ENCODE data around the gene SHISA7.
"Not testable (repeated sequence)": the region's sequence is repeated elsewhere in the genome, so short reads cannot be mapped to it uniquely, and the experiment has no call there.

The SHISA7 gene

DNA sequence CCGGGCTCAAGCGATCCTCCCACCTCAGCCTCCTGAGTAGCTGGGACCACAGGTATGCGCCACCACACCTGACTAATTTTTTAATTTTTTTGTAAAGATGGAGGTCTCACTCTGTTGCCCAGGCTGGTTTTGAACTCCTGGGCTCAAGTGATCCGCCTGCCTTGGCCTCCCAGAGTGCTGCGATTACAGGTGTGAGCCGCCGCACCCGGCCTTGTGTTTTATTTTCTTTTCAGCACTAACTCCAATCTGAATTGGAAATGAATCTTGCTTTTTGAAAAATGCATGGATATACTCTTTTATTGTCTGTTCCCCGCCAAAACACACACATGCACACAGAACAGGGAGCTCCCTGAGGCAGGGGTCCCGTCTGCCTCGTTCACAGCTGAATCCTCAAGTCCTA, 19.6 kb upstream of the SHISA7 start:
- DNase-seq: no peak

DNA sequence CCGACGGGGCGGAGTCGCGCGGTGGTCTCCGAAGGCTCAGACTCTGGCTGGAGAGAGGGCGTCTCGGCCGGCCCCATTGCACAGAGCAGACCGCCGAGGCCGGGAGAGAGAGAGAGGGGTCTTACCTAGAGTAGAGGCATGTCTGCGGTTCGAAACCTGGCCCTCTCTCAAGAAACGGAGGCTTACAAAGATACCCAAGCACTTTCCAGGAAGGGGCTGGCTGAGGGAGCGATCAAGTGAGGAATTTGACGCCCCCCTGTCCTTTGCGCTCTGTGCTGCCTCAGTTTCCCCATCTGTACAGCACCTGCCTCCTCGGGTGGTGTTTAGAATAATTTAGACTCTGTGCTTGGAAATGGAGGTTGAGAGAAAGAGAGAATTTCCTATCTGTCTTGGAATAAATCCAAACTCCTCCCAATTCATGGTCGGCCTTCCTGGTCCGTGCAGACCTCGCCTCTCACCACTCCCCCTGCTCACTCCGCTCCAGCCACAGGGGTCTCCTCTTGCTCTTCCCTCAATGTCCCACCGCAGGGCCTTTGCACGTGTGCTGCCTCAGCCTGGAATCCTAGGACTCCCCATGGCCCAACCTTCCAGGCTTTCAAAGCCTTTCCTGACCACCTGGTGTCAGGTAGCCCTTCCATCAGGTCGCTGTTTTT, 19.0 kb upstream of the SHISA7 start:
- no peak for DNase-seq

DNA sequence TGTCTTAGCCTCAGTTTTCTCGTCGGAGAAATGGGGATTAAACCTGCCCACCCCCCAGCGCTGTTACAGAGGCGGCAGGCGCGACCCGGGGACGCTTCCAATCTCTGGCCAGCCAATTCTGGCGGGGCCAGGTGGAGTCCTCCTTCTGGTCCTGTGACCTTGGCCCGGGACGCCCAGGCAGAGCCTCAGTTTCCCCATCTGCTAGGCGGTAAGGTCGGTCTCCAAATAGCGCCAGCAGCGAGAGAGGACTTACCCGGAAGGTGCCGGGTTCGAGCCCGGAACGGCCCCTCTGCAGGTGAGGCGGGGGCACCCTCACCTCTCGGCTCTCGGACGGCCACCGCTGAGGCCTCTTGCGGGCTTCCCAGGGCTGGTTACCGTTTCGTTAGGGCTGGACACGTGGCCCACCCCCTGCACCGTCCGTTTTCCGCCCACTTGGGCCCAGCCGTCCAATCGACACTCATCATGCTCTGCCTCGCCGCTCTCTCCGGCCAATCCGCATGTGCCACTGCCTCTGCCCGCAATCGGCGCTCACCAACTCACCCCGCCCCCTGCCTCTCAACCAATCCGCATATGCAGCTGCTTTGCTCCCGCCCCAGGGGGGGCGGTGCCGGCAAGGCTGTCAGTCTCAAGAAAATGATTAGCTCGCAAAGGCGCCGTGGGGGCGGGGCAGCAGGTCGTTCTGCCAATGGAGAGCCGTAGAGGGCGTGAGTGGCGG, 18.3 kb upstream of the SHISA7 start, which contains the start of gene ISOC2:
TSS of gene ISOC2 (minus strand) at position 384 of the 715 bp plus-strand sequence. CDS start 5,156 bp downstream, outside the sequence.
- peak; percentile 100 for DNase-seq

DNA sequence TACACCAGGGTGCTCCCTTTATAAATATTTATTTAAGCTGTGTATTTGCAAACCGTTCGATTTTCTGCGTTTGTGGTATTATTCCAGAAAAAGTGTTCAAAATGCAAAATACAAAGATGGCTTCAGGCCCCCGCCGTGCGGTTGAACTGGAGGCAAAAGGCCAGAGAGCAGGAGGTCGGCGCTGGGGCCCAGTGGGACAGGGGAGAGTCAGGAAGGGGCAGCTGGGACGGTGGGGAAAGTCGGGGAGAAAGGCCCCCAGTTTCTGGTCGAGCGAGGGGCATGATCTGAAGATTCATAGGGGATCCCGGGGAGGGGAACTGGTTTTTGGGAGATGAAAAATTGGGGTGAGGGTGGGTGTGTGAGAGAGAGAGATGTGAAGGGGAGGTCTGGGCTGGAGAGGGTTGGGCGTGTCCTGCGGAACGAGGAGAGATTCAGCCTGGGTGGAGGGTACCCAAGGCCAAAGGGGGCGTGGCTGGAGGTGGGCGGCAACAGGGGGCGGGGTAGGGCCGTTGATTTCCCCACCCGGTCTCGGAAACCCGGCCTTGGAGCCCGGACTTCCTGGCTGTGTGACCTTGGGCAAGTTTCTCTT, 17.7 kb upstream of the SHISA7 start:
- DNase-seq: no peak

DNA sequence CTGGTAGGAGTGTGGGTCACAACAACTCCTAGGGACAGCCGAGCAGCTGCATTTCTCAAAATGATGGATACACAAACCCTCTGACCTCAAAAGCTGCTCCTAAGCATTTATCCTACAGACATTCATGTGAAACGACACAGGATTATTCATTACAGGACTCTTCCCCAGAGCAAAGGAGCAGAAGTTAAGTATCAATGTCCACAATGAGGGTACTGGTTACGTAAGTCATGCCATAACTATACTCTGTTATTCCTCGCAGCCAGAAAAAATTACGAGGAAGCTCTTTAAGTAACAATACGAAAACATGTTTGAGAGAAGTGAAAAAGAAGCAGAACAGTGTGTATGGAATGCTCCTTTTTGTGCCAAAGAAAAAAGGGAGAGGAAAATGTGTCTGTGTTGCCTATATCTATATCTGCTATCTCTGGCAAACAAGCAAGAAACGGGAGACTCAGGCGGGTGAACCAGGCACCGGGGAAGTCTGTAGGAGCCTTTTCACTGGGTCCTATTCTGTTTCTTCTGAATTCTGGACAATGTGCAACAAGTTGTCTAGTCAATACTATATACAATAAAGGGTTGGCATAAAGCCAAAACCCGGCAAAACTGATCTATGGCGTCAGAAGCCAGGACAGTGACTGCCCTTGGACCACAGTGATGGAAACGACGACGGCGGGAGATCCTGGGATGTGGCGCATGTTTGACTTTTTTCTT, 17.0 kb upstream of the SHISA7 start:
- DNase-seq: no peak

DNA sequence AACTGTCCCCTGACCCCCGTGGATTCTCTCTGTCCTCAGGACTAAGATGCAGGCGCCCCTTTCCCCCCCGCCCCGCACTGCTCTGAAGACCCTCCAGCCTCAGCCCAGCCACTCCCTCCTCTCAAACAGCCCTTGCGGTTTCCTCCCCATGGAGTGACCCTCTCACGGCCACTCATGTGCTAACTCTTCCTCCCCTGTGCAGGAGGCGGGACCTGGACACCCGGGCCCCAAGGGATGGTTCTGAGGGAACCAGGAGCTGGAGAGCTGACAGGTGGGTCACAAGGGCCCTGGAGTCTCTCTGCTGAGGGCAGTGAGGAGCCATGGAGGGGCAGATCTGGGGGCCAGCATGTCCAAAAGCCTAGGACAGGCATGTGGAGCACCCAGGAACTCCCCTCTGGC, 16.4 kb upstream of the SHISA7 start:
- DNase-seq: no peak

DNA sequence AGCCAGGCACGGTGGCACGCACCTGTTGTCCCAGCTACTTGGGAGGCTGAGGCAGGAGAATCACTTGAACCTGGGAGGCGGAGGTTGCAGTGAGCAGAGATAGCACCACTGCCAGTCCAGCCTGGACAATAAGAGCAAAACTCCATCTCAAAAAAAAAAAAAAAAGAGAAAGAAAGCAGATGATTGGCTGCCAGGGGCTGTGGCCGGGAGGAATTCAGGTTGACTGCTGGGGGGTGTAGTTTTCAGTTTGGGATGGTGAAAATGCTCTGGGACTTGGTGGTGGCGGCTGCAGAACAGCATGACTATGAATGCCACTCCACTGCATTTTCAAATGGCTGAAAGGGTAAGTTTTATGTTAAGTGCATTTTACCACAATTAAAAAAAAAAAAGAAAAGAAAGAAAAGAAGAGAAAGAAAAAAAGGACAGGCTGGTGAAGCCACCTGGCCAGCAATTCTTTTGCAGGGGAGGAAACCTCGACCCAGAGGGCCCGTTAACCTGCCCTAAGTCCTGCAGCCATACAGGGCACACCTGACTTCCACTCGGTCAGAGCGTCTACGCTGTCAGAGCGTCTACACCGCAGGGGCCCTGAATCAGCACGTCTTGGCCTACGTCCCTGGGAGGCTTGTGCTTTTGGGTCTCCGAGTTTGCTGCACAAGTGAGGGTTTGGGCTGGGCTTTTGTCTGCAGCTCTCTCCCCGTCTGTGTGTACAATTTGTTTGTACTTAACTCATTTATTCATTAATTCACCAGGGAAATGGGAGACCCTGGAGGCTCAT, 14.8 kb upstream of the SHISA7 start:
- no peak for DNase-seq

DNA sequence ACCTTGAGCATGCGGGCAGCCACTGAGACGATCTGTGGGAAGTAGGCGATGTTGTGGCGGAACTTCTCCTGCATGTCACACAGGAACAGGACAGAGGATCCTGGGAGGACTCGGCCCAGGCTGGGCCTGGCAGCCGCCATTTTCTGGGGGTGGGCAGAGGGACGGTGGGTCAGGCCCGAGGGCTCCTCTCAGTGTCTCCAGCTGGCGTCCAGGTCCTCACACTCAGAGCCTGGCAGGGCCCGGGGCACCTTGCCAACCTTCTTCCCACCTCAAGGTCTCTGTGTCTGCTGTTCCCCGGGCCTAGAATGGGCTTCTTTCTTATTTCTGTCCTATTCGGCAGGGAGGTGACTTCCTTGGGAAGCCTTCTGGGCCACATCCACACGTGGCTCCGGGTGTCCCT, 13.2 kb upstream of the SHISA7 start:
- no peak for DNase-seq

DNA sequence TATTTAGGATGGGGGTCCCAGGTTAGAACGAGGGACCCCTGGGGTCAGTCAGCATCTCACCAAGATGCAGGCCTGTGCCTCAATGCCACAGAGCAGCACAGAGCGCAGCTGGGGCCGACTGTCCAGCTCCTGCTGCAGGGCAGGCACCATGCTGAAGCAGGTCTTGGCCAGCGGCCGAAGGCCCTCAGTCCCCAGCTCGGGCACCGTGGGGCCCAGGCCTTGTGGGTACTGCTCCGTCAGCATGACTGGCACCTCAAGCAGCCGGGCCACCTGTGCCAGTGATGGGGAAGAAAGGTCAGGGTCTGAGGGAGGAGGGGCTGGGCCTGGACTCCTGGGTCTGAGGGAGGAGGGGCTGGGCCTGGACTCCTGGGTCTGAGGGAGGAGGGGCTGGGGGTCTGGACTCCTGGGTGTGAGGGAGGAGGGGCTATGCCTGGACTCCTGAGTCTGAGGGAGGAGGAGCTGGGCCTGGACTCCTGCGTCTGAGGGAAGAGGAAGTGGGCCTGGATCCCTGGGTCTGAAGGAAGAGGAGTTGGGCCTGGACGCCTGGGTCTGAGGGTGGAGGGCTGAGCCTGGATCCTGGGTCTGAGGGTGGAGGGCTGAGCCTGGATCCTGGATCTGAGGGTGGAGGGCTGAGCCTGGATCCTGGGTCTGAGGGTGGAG, 12.6 kb upstream of the SHISA7 start:
- no peak for DNase-seq

DNA sequence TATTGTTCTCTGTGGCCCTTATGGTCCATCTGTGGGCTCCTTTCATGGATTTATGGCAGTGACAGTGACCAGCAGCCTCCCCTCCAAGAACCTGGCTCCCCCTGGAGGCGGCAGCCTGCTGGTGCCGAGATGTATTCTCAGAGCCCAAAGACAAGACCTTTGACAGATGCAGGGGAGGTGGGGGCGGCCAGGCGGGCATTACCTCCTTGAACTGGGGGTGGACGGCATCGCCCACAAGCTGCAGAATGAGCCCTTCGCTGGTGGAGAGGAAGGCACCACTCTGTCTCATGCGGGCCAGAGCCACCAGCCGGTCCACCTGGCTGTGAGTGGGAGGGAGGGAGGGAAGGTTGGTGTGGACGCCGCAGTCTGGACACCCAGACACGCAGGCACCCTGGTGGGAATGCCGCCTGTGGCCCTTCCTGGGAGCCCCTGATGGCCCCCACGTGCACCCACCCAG, 11.7 kb upstream of the SHISA7 start:
- peak; percentile 75 for DNase-seq

DNA sequence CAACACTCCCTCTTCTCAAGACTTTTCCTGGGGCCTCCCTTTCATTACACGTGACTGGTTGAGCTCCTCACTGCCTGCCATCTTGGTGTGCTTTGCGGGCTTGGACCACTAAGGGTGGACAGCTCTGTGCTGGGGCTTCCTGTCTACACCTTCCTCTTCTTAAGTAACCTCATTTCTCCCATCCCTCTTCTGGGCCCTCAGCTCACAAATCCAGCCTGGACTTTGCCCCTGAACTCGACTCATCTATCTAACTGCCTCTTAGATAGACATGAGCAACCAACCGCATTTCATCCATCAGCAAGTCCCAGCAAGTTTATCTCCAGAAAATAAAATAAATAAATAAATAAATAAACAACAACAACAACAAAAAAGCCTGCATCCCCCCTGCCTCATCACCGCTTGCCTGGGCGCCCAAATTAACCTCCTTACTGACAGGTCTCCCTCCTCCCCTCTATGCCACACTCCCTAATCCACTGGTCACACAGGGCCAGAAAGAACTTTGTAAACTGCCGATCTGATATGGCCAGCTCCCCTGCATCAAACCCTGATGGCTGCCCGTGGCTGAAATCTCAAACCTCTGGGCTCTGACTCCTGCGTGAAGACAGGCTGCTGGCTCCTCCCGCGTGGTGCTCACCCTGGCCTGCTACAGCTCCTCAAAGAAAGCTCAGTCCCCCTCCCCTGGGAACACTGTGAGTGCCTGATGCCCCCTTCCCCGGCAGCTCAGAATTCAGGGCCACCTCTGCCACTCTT, 10.6 kb upstream of the SHISA7 start:
- no peak for DNase-seq

DNA sequence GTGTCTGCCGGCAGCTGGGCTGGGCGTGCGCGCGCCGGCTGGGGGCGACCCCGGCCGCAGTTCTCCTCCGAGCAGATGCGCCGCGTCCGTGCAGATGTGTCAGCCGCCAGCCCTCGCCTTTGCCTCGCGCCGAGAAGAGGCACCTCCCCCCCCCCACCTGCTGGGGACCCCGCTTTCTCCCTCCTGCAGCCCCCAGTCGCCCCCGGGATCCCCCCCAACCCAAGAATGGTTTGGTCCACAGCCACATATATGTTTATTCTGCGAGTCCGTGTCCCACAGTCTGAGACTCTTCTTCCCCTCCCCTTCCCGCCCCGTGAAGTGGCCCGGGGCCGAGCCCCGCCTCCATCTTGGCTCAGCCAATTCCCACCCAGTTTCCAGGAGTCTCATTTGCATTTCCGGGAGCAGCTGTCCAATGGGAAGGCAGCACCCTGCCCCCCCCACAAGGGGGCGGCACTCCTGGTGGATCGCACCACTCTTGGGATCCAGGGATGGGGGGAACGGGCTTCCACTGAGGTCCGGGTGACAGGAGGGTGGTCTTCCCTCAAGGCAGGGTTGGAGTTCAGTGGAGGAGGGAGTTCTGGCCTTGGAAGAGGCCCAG, 9.7 kb upstream of the SHISA7 start:
- DNase-seq: peak; percentile 65

DNA sequence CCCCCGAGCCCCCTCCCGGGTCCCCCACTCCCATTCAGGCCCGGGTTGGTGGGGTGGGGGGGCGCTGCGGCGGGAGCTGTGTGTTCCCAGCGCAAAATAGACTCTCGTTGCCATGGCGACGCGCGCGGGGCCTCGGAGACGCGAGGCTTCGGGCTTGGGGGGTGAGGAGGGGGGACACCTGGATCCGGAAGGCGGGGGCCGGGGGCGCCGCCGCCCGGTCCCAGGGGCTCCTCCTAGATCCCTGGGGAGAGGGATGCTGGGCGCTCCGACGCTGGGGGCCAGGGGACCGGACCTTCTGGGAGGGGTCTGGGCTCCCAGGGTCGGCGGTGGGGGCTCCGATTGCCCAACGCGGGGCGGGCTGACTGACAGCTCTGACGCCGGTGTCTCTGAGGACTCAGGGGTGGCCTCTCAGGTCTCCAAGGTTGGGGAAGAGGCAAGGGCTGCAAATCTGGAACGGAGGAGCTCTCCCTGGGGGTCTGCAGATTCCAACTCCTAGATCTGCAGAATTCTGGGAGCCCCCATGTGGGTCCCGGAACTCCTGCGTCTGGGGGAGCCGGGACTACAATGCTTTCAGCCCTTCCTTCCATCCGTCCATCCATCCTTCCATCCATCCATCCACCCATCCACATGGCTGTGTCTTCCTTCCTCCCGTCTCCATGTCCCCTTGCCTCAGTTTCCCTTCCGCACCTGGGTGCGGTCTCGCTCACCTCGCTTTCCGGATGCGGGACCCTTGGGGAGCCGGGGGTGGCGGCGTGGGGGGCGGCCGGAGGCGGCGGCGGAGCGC, 9.1 kb upstream of the SHISA7 start:
- DNase-seq: no peak

DNA sequence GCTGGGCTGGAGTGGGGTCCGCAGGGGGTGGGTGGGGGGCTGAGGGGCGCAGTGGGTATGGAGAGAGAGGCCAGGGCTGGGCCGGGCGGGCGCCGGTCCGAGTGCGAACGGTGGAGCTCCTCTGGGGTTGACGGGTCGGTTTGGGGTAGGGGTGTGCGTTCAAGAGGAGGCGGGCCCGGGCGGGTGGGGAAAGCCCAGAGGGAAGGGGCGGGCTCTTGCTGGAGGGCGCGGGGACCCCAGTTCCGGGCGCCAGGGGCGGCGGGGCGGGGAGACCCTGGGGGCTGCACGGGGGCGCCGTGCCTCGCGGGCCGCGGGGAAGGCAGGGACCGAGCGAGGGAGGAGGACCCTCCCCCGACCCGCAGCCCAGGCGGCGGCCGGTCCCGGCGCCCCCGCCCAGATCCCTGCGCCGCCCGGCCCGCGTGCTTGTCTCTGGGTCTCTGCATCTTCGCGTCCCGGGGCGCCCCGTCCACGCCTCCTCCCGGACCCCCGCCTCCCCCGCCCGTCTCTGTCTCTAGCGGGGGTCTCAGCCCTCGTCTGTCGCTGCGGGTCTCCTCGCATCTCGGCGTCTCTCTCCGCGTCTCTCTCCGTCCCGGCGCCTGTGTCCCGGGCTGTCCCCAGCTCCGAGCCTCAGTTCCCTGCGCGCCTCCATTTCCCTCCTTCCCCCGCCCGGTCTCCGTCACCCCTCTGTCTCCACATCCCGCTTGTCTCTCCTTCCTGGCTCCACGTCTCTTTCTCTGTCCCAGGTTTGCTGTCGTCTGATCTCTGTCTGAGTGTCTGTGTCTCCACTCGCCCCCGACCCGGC, 8.3 kb upstream of the SHISA7 start:
- DNase-seq: no peak

DNA sequence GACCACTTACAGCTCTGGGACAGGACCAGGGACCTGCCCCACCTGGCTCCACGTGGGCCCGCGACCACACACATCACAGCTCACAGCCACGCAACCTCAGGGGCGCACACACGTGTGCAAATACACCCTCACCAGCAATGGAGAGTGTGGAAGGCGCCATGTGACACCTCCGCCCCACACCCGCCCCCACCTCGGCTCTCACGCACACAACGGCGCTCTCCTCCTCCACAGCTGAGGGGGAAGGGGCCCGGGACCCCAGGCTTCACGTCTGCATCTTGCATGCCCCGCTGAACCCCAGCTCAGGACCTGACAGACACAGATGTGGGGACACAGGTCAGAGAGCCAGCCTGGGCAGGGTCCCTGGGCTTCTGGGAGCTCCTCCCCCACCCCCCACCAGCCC, 6.4 kb upstream of the SHISA7 start:
- DNase-seq: no peak

DNA sequence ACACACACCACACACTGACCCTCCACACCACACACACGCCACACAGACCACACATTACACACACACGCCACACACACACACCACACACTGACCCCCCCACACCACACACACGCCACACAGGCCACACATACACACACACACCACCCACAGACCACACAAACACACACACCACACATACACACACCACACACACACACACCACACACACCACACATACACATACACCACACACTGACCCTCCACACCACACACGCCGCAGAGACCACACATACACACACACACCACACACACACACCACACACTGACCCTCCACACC, 5.0 kb upstream of the SHISA7 start:
- DNase-seq: not testable (repeated sequence)

DNA sequence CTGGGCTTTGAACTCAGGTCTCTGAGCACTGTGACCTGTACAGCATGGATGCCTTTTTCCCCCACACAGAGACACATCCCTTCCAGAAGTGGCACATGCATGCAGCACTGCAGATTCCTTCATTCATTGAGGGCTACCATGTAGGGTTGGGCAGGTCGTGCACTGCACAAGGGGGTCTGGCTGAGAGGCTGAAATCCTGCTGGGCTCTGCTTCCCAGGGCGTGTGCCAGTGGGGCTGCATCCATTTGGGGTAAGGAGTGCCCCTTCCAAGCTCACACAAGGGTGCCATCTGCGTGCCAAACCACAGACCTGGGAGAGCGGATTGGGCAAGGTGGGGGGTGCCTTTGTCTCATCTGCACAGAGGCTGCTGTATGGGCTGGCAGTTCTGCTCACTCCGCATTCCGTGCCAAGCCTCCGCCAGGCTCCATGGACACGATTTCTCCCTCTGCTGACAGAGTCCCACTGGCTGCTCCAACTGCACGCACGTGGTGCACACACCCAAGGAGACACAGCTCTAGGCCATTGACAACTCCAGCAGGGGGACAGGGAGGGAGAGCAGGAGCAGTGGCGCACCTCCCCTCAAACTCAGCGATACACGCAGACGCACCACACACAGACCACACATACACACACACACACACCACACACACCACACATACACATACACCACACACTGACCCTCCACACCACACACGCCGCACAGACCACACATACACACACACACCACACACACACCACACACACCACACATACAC, 4.5 kb upstream of the SHISA7 start:
- no peak for DNase-seq

DNA sequence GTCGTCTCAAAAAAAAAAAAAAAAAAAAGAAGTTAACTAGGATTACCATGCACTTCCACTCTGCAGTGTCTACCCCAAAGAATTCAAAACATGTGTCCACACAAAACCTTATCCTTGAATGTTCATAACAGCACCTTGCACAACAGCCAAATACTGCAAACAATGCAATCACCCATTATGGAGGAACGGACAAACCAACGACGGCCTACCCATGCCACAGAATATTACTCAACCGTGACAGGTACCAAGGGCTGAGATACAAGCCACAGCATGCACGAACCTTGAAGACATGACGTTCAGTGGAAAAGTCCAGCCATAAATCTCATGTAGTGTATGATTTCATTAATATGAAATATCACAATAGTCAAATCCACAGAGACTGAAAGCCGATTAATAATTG, 3.0 kb upstream of the SHISA7 start:
- DNase-seq: no peak

DNA sequence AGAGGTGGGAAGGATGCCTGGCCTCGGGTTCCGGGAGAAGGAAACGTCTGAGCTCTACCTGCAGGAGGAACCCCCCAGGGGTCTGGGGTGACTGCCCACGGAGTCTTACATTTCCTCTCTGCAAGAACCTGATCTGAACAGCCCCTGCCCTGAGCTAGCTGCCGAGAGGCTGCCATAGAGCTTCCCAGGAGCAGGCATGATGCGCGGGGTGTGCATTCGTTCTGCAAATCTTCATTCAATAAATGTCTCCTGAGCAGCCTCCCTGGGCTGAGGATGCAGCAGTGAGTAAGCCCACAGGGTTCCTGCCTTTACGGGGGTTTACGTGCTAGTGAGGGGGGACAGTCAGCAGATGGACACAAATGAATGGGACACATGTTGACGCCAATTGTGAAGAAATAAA, 1.5 kb upstream of the SHISA7 start:
- no peak for DNase-seq

Data from activated CD8-positive, alpha-beta memory T cell treated with anti-CD3 and anti-CD28 coated beads, Interleukin-2, amount 50 U/mL, for 48 hours (primary cell).